Pancreas (tissue), 10 donors: ENCODE results near the gene PTRH1. TPM values are rescaled to one million over a fixed set of nuclear protein-coding genes. Genes with fewer than 3 reads are reported as not detected.

Experiments
- ATAC-seq, 4 donors: fragments of 200-7000 bp; cut with Tn5 transposase; one replicate each; pipeline versions ENCODE4 v1.8.0 to v1.9.1; 2020; ENCODE audit warnings: mild to moderate bottlenecking in 4 of 4, moderate library complexity in 4 of 4
- DNase-seq, 6 donors: peaks; one replicate each; pipeline ENCODE4 v3.0.0-alpha.2; 2020
- FAIRE-seq: peaks from 2 replicates; lab custom pipeline; 2012; peaks lifted over from hg19 to GRCh38; lab: Jason Lieb, UNC
- H3K27ac ChIP-seq, 4 donors: fragments of 200-600 bp; sonication (generic); 1 replicate in 3 of 4; 2 replicates in 1 of 4; pipeline versions ENCODE4 v1.5.0 to v1.8.0; 2020
- H3K27me3 ChIP-seq, 4 donors: fragments of 200-600 bp; one replicate each; pipeline ENCODE4 v1.8.0; 2021
- H3K36me3 ChIP-seq, 3 donors: fragments of 200-600 bp; sonication (generic) in 1 of 3; one replicate each; pipeline versions ENCODE4 v1.5.0 to v1.8.0; 2020 to 2021
- H3K4me1 ChIP-seq, 3 donors: fragments of 200-600 bp; one replicate each; pipeline ENCODE4 v1.8.0; 2021
- H3K4me3 ChIP-seq, 4 donors: fragments of 200-600 bp; sonication (generic) in 2 of 4; one replicate each; pipeline versions ENCODE4 v1.5.0 to v1.8.0; 2020 to 2021
- H3K9me3 ChIP-seq, 4 donors: fragments of 200-600 bp; one replicate each; pipeline ENCODE4 v1.8.0; 2021
- WGBS, 2 donors: extraction: QIAGEN DNeasy Blood & Tissue Kit; methylation state at CpG; one replicate each; pipeline ENCODE4 v1.1.7; 2013; 5-methylcytosine and 5-hydroxymethylcytosine counted together
- intact Hi-C, 3 donors: fragments of 100-400 bp; cut with DNase I; formaldehyde crosslinking; loops; one replicate each; pipeline versions ENCODE4 v1.11.1 to v1.14.2; 2022
- polyA plus RNA-seq, 2 donors: library from polyadenylated mRNA; stranded (reverse); fragments of 200-250 nt; gene quantifications; one replicate each; pipeline ENCODE4 v1.2.3, GENCODE V29; 2013
- total RNA-seq, 6 donors: library from RNA; stranded (reverse); fragmentation: NEBNext Ultra II Directional in 4 of 6; extraction: Animal tissue kit (Norgen Biotek cat#: 25700) in 4 of 6; gene quantifications; one replicate each; pipeline versions ENCODE4 v1.2.1 to v1.2.4, GENCODE V29; 2021 to 2023
- TF ChIP-seq, protein P1 (sequence below), 4 donors: fragments of 200-600 bp; sonication (generic) in 3 of 4; IDR thresholded peaks; one replicate each; pipeline versions ENCODE4 v1.5.0 to v1.8.0; 2021; ENCODE audit warnings: antibody characterized with exemption in 4 of 4
- donor health status: healthy with polysubstance abuse.
- donor health status: DM: no; HTN: no; CAD: no; lungs with moderate emphysema.
- donor health status: DM: no; HTN: no; CAD: no.
- donor health status: control.
- donor health status: control.
- donor health status: Bipolar disorder and iron deficiency.
- donor health status: DM: yes; HTN: yes; CAD: no.
- donor health status: DM: no; HTN: no; CAD: no.
- donor health status: DM: no; HTN: no; CAD: no.
- donor health status: DM: yes; HTN: yes; CAD: no.

PTRH1 gene
- total and polyA plus RNA-seq, 8 donors, result 5.6 to 13.4 (median 10.3) TPM

DNA sequence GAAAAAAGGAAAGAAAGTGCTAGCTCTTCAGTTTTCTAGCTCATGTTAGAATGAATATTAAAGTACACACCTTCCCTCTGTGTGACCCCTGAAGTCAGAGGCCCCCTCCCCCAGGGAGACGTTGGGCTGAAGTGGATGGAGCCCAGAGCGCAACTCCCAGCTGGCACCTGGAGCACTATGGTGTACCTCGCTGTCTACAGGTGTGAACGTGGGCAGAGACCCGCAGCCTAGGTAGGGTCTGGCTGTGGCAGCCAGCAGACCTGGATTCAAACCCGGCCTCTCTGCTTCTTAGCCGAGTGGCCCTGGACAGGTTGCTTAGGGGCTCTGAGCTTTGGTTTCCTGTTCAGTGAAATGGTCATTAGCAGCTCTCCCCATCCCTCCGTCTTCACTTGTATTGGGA, 13.3 kb upstream of the PTRH1 start:
- no peaks in the 10 kb centered on the region for H3K27me3 ChIP-seq
- ATAC-seq, result no peak
- FAIRE-seq, result no peak
- H3K4me1 ChIP-seq, result no peaks in the 10 kb centered on the region
- no peaks in the 10 kb centered on the region for H3K36me3 ChIP-seq
- TF ChIP-seq, protein P1, sequence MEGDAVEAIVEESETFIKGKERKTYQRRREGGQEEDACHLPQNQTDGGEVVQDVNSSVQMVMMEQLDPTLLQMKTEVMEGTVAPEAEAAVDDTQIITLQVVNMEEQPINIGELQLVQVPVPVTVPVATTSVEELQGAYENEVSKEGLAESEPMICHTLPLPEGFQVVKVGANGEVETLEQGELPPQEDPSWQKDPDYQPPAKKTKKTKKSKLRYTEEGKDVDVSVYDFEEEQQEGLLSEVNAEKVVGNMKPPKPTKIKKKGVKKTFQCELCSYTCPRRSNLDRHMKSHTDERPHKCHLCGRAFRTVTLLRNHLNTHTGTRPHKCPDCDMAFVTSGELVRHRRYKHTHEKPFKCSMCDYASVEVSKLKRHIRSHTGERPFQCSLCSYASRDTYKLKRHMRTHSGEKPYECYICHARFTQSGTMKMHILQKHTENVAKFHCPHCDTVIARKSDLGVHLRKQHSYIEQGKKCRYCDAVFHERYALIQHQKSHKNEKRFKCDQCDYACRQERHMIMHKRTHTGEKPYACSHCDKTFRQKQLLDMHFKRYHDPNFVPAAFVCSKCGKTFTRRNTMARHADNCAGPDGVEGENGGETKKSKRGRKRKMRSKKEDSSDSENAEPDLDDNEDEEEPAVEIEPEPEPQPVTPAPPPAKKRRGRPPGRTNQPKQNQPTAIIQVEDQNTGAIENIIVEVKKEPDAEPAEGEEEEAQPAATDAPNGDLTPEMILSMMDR (IDR thresholded peaks at IDR 0.05), result no peak
- no peaks in the 10 kb centered on the region for H3K9me3 ChIP-seq
- 86 to 88% methylated on average over 8 of the region's 8 CpGs for WGBS, 2 donors
- no peak for DNase-seq
- no peak overlapping the region for H3K4me3 ChIP-seq
- intact Hi-C loops, result loop anchor here in 1 of 3 donors (10.0 kb wide), 1 partner anchor 204 kb away; no protein-coding TSS in a partner anchor
- no peak overlapping the region for H3K27ac ChIP-seq

DNA sequence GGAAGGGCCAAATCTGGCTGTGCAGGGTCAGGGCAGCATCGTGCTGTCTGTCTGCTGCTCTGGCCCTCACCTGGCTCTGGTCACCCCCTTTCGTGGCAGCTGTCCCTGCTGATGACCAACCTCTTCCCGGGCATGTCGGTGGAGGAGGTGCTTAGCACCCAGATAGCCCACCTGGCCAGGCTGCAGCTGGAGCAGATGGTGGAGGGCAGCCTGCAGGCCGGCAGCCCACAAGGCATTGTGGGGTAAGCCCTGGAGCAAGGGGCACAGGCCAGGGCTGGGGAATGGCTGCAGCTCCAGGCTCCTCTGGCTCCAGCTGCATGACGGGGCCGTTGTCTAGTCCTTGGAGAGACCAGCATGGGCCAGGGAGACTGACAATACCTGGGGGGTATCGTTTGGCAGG, 11.4 kb upstream of the PTRH1 start:
- TF ChIP-seq, protein P1 (IDR thresholded peaks at IDR 0.05), result no peak
- ATAC-seq, result no peak
- no peak for DNase-seq
- H3K27ac ChIP-seq, result no peak overlapping the region
- intact Hi-C loops, result loop anchor here in 1 of 3 donors (10.0 kb wide), 1 partner anchor 202 kb away; no protein-coding TSS in a partner anchor
- no peak for FAIRE-seq
- no peaks in the 10 kb centered on the region for H3K9me3 ChIP-seq
- H3K4me1 ChIP-seq, result no peaks in the 10 kb centered on the region
- 71 to 78% methylated on average over 8 of the region's 8 CpGs for WGBS, 2 donors
- no peaks in the 10 kb centered on the region for H3K36me3 ChIP-seq
- no peaks in the 10 kb centered on the region for H3K27me3 ChIP-seq
- H3K4me3 ChIP-seq, result no peak overlapping the region

DNA sequence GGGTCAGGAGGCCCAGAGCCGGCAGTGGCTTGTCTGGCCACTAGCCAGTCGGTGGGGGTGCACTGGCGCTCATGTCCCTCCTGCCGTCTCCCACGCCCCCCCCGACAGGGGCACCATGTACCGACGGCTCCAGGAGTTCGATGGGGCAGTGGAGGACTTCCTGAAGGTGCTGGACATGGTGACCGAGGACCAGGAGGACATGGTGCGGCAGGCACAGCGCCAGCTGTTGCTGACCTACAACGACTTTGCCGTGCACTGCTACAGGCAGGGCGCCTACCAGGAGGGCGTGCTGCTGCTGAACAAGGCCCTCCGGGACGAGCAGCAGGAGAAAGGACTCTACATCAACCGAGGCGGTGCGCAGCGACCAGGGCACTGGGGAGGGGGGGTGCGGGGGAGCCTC, 8.5 kb upstream of the PTRH1 start:
- Histone ChIP-seq H3K4me3 (no peak overlapping the region), H3K4me1 (no peaks in the 10 kb centered on the region), H3K9me3 (no peaks in the 10 kb centered on the region), H3K27me3 (no peaks in the 10 kb centered on the region), H3K36me3 (no peaks in the 10 kb centered on the region), H3K27ac (no peak overlapping the region)
- DNase-seq, result peak in 1 of 6 donors; percentile 61
- no peak for ATAC-seq
- intact Hi-C loops, result loop anchor here in 1 of 3 donors (10.0 kb wide), 1 partner anchor 199 kb away; no protein-coding TSS in a partner anchor
- 61 to 65% methylated on average over 23 of the region's 23 CpGs for WGBS, 2 donors
- TF ChIP-seq, protein P1 (IDR thresholded peaks at IDR 0.05), result no peak
- no peak for FAIRE-seq

GRCh38 chr9:127723444-127723843, 8.0 kb upstream of the PTRH1 start:
- no peaks in the 10 kb centered on the region for H3K4me1 ChIP-seq
- 89 to 94% methylated on average over 5 of the region's 5 CpGs for WGBS, 2 donors
- H3K27ac ChIP-seq, result no peak overlapping the region
- TF ChIP-seq, protein P1 (IDR thresholded peaks at IDR 0.05), result no peak
- H3K9me3 ChIP-seq, result no peaks in the 10 kb centered on the region
- intact Hi-C loops, result loop anchor here in 1 of 3 donors (10.0 kb wide), 1 partner anchor 199 kb away; no protein-coding TSS in a partner anchor
- ATAC-seq (peak in 2 of 4 donors; percentile 22 to 44), FAIRE-seq (no peak), DNase-seq (no peak)
- H3K4me3 ChIP-seq, result no peak overlapping the region
- H3K36me3 ChIP-seq, result no peaks in the 10 kb centered on the region
- no peaks in the 10 kb centered on the region for H3K27me3 ChIP-seq

DNA sequence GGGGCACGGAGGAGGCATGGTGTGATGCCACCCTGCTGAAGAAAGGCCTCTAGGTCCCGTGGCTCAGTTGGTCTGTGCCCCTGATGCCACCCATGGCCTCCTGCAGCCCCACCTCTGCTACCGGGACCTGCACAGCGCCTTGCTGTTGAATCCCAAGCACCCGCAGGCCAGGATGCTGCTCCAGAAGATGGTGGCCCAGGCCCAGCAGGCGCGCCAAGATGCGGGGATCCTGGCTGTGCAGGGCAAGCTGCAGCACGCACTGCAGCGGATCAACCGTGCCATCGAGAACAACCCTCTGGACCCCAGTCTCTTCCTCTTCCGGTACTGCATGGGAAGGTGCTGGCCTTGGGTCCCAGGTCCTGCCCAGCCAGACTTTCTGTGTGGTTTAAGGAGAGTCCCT, 7.5 kb upstream of the PTRH1 start:
- H3K36me3 ChIP-seq, result no peaks in the 10 kb centered on the region
- no peak for ATAC-seq
- H3K9me3 ChIP-seq, result no peaks in the 10 kb centered on the region
- no peaks in the 10 kb centered on the region for H3K27me3 ChIP-seq
- no peak for FAIRE-seq
- no peak overlapping the region for H3K4me3 ChIP-seq
- WGBS, 2 donors, result 94 to 97% methylated on average over 13 of the region's 13 CpGs
- H3K27ac ChIP-seq, result no peak overlapping the region
- intact Hi-C loops, result loop anchor here in 1 of 3 donors (10.0 kb wide), 1 partner anchor 198 kb away; no protein-coding TSS in a partner anchor
- DNase-seq, result peak in 1 of 6 donors; percentile 57
- TF ChIP-seq, protein P1 (IDR thresholded peaks at IDR 0.05), result no peak
- no peaks in the 10 kb centered on the region for H3K4me1 ChIP-seq
